WERI-Rb-1 (cell line): ENCODE results near the gene NCS1.

ENCODE experiments used
- DNase-seq: peaks from one replicate; pipeline ENCODE4 v3.0.0-alpha.2; 2020
- H3K27ac ChIP-seq: fragments of 250-450 bp; sonication (Bioruptor Pico); 2 replicates; pipeline ENCODE4 v1.5.1; 2020; ENCODE audit warnings: mild to moderate bottlenecking, moderate library complexity
- H3K27me3 ChIP-seq: fragments of 250-450 bp; sonication (Bioruptor Pico); 2 replicates; pipeline ENCODE4 v1.5.1; 2021; ENCODE audit warnings: mild to moderate bottlenecking, low read depth, moderate library complexity; ENCODE audit not compliant: insufficient read depth, severe bottlenecking
- H3K36me3 ChIP-seq: fragments of 250-450 bp; sonication (Bioruptor Pico); 2 replicates; pipeline ENCODE4 v1.5.1; 2020; ENCODE audit warnings: mild to moderate bottlenecking, moderate library complexity
- H3K4me3 ChIP-seq: 2 replicates; pipeline ENCODE4 v1.5.1; 2011; ENCODE audit warnings: low read depth, mild to moderate bottlenecking, control low read depth, low read length
- H3K9me3 ChIP-seq: fragments of 250-450 bp; sonication (Bioruptor Pico); 2 replicates; pipeline ENCODE4 v1.5.1; 2021; ENCODE audit warnings: mild to moderate bottlenecking, moderate library complexity; ENCODE audit not compliant: severe bottlenecking
- CTCF ChIP-seq: IDR thresholded peaks from 2 replicates; pipeline ENCODE4 v1.5.1; 2011; ENCODE audit warnings: low read depth, mild to moderate bottlenecking, control low read depth, inconsistent platforms, low read length

NCS1 gene

GRCh38 chr9:130239363-130239695 is 67.1 kb downstream of the NCS1 start:
- H3K27me3 ChIP-seq = no peaks in the 10 kb centered on the region
- peaks cover 34% of the 10 kb centered on the region for H3K36me3 ChIP-seq
- no peak for TF ChIP-seq CTCF
- H3K9me3 ChIP-seq = no peaks in the 10 kb centered on the region
- H3K4me3 ChIP-seq = no peak overlapping the region
- no peak for DNase-seq
- no peak overlapping the region for H3K27ac ChIP-seq

- DNase-seq = peak; percentile 56
Observed at GRCh38 chr9:130239741-130240241, 67.6 kb downstream of the NCS1 start.

GRCh38 chr9:130240410-130241197 is 68.4 kb downstream of the NCS1 start:
- DNase-seq = peak; percentile 66
- Histone ChIP-seq H3K36me3 (peaks cover 21% of the 10 kb centered on the region), H3K27ac (peak overlapping the region; percentile 13; the same call in 1 of the 2 replicates), H3K4me3 (no peak overlapping the region), H3K9me3 (no peaks in the 10 kb centered on the region), H3K27me3 (no peaks in the 10 kb centered on the region)
- no peak for TF ChIP-seq CTCF

More at GRCh38 chr9:130239741-130240241, 67.6 kb downstream of the NCS1 start:
- Histone ChIP-seq H3K27ac (no peak overlapping the region), H3K27me3 (no peaks in the 10 kb centered on the region), H3K4me3 (no peak overlapping the region), H3K9me3 (no peaks in the 10 kb centered on the region), H3K36me3 (peaks cover 29% of the 10 kb centered on the region)
- no peak for TF ChIP-seq CTCF

GRCh38 chr9:130241198-130241535 is 69.0 kb downstream of the NCS1 start:
- no peak for DNase-seq
- TF ChIP-seq CTCF = no peak
- no peak overlapping the region for H3K4me3 ChIP-seq
- no peaks in the 10 kb centered on the region for H3K9me3 ChIP-seq
- H3K36me3 ChIP-seq = peaks cover 17% of the 10 kb centered on the region
- no peaks in the 10 kb centered on the region for H3K27me3 ChIP-seq
- peak overlapping the region; percentile 13; the same call in 1 of the 2 replicates for H3K27ac ChIP-seq

- no peaks in the 10 kb centered on the region for H3K9me3 ChIP-seq
- TF ChIP-seq CTCF = no peak
- H3K27ac ChIP-seq = no peak overlapping the region
- no peak for DNase-seq
- peaks cover 8% of the 10 kb centered on the region for H3K36me3 ChIP-seq
- H3K27me3 ChIP-seq = no peaks in the 10 kb centered on the region
- no peak overlapping the region for H3K4me3 ChIP-seq
Observed at GRCh38 chr9:130242270-130243014, 70.2 kb downstream of the NCS1 start.
